A673 (cell line): ENCODE measurements around the gene RNF34. TPM values are rescaled to one million over a fixed set of nuclear protein-coding genes. Genes with fewer than 3 reads are reported as not detected.

Experiments
- BruUV-seq: library from RNA; stranded (reverse); fragments of 400-500 nt; replicated peaks from 2 replicates; lab custom pipeline; 2021; lab: Mats Ljungman, UMichigan
- CTCF ChIA-PET: fragments of 300-600 bp; sonication (Branson Sonifier 250); formaldehyde crosslinking; loops from one replicate; lab custom pipeline; 2022; ENCODE audit warnings: antibody characterized with exemption; lab: Charles Lee
- POLR2A ChIA-PET: fragments of 300-600 bp; sonication (Branson Sonifier 250); formaldehyde crosslinking; loops from one replicate; lab custom pipeline; 2022; ENCODE audit warnings: antibody characterized with exemption; ENCODE audit not compliant: low non-redundant PET; lab: Charles Lee
- DNase-seq: peaks from one replicate; pipeline ENCODE4 v3.0.0-alpha.2; 2015; ENCODE audit warnings: low spot score
- H3K27ac ChIP-seq: fragments of 200-600 bp; sonication (generic); 2 replicates; pipeline ENCODE4 v1.5.1; 2016; ENCODE audit warnings: mixed run types, low read depth, mild to moderate bottlenecking, mixed read lengths, antibody characterized with exemption, low read length; ENCODE audit not compliant: poor library complexity, severe bottlenecking
- H3K27me3 ChIP-seq: fragments of 200-600 bp; sonication (generic); replicated peaks from 2 replicates; pipeline ENCODE4 v1.6.1; 2017; ENCODE audit warnings: mixed run types, low read depth, mild to moderate bottlenecking, mixed read lengths, antibody characterized with exemption, low read length; ENCODE audit not compliant: insufficient read depth, poor library complexity
- H3K36me3 ChIP-seq: fragments of 200-600 bp; sonication (generic); 2 replicates; pipeline ENCODE4 v1.6.1; 2016; ENCODE audit warnings: mixed run types, mild to moderate bottlenecking, mixed read lengths, antibody characterized with exemption, low read length; ENCODE audit not compliant: insufficient read depth, poor library complexity, severe bottlenecking
- H3K4me1 ChIP-seq: fragments of 200-600 bp; sonication (generic); 2 replicates; pipeline ENCODE4 v1.6.1; 2017; ENCODE audit warnings: mixed run types, mild to moderate bottlenecking, mixed read lengths, antibody characterized with exemption, low read length; ENCODE audit not compliant: insufficient read depth, poor library complexity, severe bottlenecking
- H3K4me3 ChIP-seq: fragments of 200-600 bp; sonication (generic); 2 replicates; pipeline ENCODE4 v1.5.1; 2016; ENCODE audit warnings: low read depth, mixed run types, mild to moderate bottlenecking, mixed read lengths, low read length; ENCODE audit not compliant: poor library complexity, severe bottlenecking
- H3K9me3 ChIP-seq: fragments of 200-600 bp; sonication (generic); 2 replicates; pipeline ENCODE4 v1.6.1; 2016; ENCODE audit warnings: mixed run types, low read depth, mild to moderate bottlenecking, mixed read lengths, antibody characterized with exemption, low read length; ENCODE audit not compliant: poor library complexity, severe bottlenecking
- CTCF ChIP-seq: fragments of 300-800, 200-600 bp; sonication (generic); conservative IDR thresholded peaks from 2 replicates; pipeline ENCODE4 v1.5.1; 2017; ENCODE audit warnings: low read depth, mild to moderate bottlenecking, antibody characterized with exemption, low read length, moderate library complexity, mixed read lengths
- EZH2 ChIP-seq: fragments of 200-600 bp; sonication (generic); IDR thresholded peaks from 2 replicates; pipeline ENCODE4 v1.6.1; 2017; ENCODE audit warnings: borderline replicate concordance, low read depth, mild to moderate bottlenecking, mixed read lengths, antibody characterized with exemption, low read length; ENCODE audit not compliant: poor library complexity, severe bottlenecking
- intact Hi-C: fragments of 100-400 bp; cut with micrococcal nuclease; formaldehyde crosslinking; loops from one replicate; pipeline ENCODE4 v1.10.0; 2022; ENCODE audit not compliant: unreplicated experiment
- total RNA-seq: library from RNA; stranded (reverse); gene quantifications from 2 replicates; pipeline ENCODE4 v1.2.3, GENCODE V29; 2021

Gene RNF34
- total RNA-seq, 1 experiment from 2014 or later: 54.6 TPM

DNA sequence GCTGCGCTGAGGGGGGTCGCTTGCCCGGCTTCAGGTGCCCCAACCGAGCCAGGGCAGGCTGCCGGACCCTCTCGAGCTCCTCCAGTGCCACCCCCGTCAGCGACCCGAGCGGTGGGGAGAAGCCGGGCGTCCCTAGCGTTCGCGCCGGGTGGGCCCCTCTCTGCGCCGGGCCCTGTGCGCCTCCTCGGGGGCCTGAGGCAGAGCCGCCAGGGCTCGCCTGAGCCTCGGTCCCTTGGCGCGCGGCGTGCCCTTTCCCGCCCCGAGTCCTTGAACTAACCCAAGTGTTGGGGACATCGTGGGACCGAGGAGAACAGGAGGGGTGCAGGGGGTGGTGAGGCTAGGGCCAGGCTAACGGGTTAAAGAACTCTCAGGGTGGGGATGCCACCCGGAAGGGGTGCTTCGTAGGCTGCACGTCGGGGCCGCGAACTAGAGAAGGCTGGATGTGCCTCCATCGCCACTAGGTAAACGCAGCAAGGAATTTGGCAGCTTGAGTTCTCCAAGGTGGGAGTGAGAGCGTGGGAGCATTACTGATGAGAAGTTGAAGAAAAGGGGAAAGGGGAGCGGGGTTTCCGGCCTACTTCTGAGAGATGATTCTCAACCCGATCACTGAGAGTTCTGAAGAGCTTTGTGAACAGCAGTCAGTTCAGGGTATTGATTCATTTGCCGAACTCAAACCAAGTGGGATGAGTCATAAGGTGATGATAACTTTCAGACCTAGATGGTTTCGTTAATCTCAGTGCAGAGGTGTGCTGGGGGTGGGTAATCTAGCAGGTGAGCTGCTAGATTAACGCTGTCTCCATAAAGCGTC, 618 bp downstream of the RNF34 start:
- Histone ChIP-seq H3K9me3 (no peaks in the 10 kb centered on the region), H3K4me1 (peaks cover 23% of the 10 kb centered on the region), H3K36me3 (peaks cover 11% of the 10 kb centered on the region), H3K27ac (peak overlapping the region; percentile 89), H3K27me3 (no peaks in the 10 kb centered on the region), H3K4me3 (peak overlapping the region; percentile 88)
- CTCF ChIA-PET: interaction anchor here (0.5 to 0.6 kb wide), 2 partner anchors 41 to 48 kb away, joined by 3 to 4 read pairs; no protein-coding TSS in a partner anchor
- intact Hi-C loops: loop anchor here (5.0 kb wide), 1 partner anchor 48 kb away; the partner anchor contains the start of gene ANAPC5
- TF ChIP-seq CTCF (no peak), EZH2 (no peak)
- POLR2A ChIA-PET: no interaction called here
- BruUV-seq: no TSS peak
- peak; percentile 50 for DNase-seq

- Histone ChIP-seq H3K4me1 (peaks cover 19% of the 10 kb centered on the region), H3K27me3 (no peaks in the 10 kb centered on the region), H3K36me3 (peaks cover 28% of the 10 kb centered on the region), H3K27ac (no peak overlapping the region), H3K9me3 (no peaks in the 10 kb centered on the region), H3K4me3 (no peak overlapping the region)
- ChIA-PET CTCF (no interaction called here), POLR2A (no interaction called here)
- DNase-seq: no peak
- intact Hi-C loops: loop anchor here (5.0 kb wide), 1 partner anchor 51 kb away; the partner anchor contains the start of gene ANAPC5
- no TSS peak for BruUV-seq
- TF ChIP-seq EZH2 (no peak), CTCF (no peak)
These were observed 3.8 kb downstream of the RNF34 start for GRCh38 chr12:121403721-121404120.

DNA sequence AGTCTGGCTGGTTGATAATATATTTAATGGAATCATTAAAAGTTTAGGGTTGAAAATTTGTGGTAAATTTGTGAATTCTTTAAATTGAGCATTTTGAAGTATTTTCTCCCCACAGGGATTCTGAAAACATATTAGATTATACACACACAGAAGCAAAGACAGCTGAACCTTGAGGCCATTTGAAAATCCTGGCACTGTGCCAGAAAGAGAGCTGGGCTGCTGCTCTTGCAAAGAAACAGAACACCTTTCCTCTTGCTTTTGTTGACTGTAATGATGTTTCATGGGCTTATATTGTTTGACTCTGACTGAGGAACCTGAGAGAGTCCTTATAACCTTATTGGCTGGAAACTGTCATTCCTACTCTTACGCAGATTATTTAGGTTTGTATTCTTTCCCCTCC, 4.8 kb downstream of the RNF34 start:
- intact Hi-C loops: loop anchor here (5.0 kb wide), 1 partner anchor 52 kb away; the partner anchor contains the start of gene ANAPC5

More for the DNA sequence above, 4.8 kb downstream of the RNF34 start:
- CTCF ChIA-PET: no interaction called here
- TF ChIP-seq CTCF (no peak), EZH2 (no peak)
- H3K4me3 ChIP-seq: no peak overlapping the region
- peaks cover 14% of the 10 kb centered on the region for H3K4me1 ChIP-seq
- no peaks in the 10 kb centered on the region for H3K27me3 ChIP-seq
- POLR2A ChIA-PET: interaction anchor here (0.6 kb wide), 1 partner anchor 17 kb away, joined by 3 read pairs; no protein-coding TSS in a partner anchor
- BruUV-seq: no TSS peak
- H3K9me3 ChIP-seq: no peaks in the 10 kb centered on the region
- H3K27ac ChIP-seq: no peak overlapping the region
- H3K36me3 ChIP-seq: peaks cover 28% of the 10 kb centered on the region
- DNase-seq: peak; percentile 19
